ENCODE data around the gene TMEM179. TPM values are rescaled to one million over a fixed set of nuclear protein-coding genes. Genes with fewer than 3 reads are reported as not detected.

Gene TMEM179
- total RNA-seq: 0.14 TPM in 1 of 2 replicates, not detected in the other

GRCh38 chr14:104604458-104605449 lies at the start of gene TMEM179:
Gene TMEM179 (minus strand): TSS chr14:104604772. CDS start chr14:104604741, 31 bp downstream.

DNA sequence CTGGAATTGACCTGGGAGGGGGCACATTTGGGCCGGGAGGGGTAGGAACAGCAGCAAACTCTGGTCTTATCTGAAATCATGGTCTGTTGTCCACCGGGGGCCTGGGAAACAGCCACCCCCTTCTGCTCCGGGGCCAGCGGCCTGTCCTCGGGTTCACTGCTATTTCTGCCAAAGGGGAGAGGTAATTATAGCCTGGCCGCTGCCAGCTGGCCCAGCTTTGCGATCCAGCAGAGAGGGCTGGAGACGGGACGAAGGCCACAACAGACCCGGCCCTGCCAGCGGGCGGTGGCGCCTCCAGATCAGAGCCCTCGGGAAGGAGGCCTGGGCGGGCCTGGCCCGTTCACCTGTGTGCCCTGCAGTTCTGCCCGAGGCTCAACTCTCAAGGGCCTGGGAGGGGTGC lies 25.1 kb downstream of the TMEM179 start, which contains the start of gene C14orf180:
C14orf180 (plus strand) TSS at position 258 of the 400 bp plus-strand sequence. CDS start 6,667 bp downstream, outside the sequence.

Other genes starting within 250 kb of the TMEM179 start
- not detected in 2 replicates for gene C14orf180, start 25.0 kb downstream of the TMEM179 start, total RNA-seq
- gene INF2, start 84.8 kb upstream of the TMEM179 start, total RNA-seq: 20.2 and 20.8 TPM in 2 replicates
- gene ADSS1, start 119.5 kb upstream of the TMEM179 start, total RNA-seq: 5.3 and 6.5 TPM in 2 replicates
- gene SIVA1, start 148.4 kb upstream of the TMEM179 start, total RNA-seq: 70.5 and 78.4 TPM in 2 replicates
- 149 and 180 TPM in 2 replicates for gene AKT1, start 191.0 kb upstream of the TMEM179 start, total RNA-seq
- gene ZBTB42, start 196.3 kb upstream of the TMEM179 start, total RNA-seq: 1.00 and 1.3 TPM in 2 replicates

All from smooth muscle cell of bladder (primary cell).